GM23338 (cell line): ENCODE results near the gene EDDM13. TPM values are rescaled to one million over a fixed set of nuclear protein-coding genes. Genes with fewer than 3 reads are reported as not detected.
"Not testable (repeated sequence)": the region's sequence is repeated elsewhere in the genome, so short reads cannot be mapped to it uniquely, and the experiment has no call there.

Experiments used
- ATAC-seq: fragments of 200-7000 bp; cut with Tn5 transposase; 3 replicates; pipeline ENCODE4 v1.9.1; 2020
- DNase-seq: peaks from one replicate; pipeline ENCODE4 v3.0.0-alpha.2; 2015; ENCODE audit warnings: low spot score
- H2AFZ ChIP-seq: fragments of 200-600 bp; sonication (generic); 2 replicates; pipeline ENCODE4 v1.8.0; 2016; ENCODE audit warnings: antibody characterized with exemption, mild to moderate bottlenecking, moderate library complexity
- H3F3A ChIP-seq: fragments of 200-600 bp; sonication (generic); replicated peaks from 2 replicates; pipeline ENCODE4 v1.8.0; 2017; ENCODE audit warnings: antibody characterized with exemption, mixed run types, low read depth
- H3K27ac ChIP-seq: fragments of 200-600 bp; sonication (generic); 2 replicates; pipeline ENCODE4 v1.6.1; 2016; ENCODE audit warnings: low read depth
- H3K27me3 ChIP-seq: fragments of 200-600 bp; sonication (generic); 2 replicates; pipeline ENCODE4 v1.8.0; 2016; ENCODE audit warnings: mild to moderate bottlenecking, mixed run types, moderate library complexity; ENCODE audit not compliant: insufficient read depth
- H3K36me3 ChIP-seq: fragments of 200-600 bp; sonication (generic); 2 replicates; pipeline ENCODE4 v1.8.0; 2016; ENCODE audit warnings: mild to moderate bottlenecking; ENCODE audit not compliant: insufficient read depth
- H3K4me1 ChIP-seq: fragments of 200-600 bp; sonication (generic); 2 replicates; pipeline ENCODE4 v1.8.0; 2016; ENCODE audit warnings: mild to moderate bottlenecking, moderate library complexity; ENCODE audit not compliant: insufficient read depth
- H3K4me2 ChIP-seq: fragments of 200-600 bp; sonication (generic); 2 replicates; pipeline ENCODE4 v1.7.1; 2017; ENCODE audit warnings: mixed run types
- H3K4me3 ChIP-seq: fragments of 200-600 bp; sonication (generic); 2 replicates; pipeline ENCODE4 v1.6.1; 2016; ENCODE audit warnings: mixed run types
- H3K79me2 ChIP-seq: fragments of 200-600 bp; sonication (generic); replicated peaks from 2 replicates; pipeline ENCODE4 v1.8.0; 2017; ENCODE audit warnings: mild to moderate bottlenecking; ENCODE audit not compliant: insufficient read depth
- H3K9me2 ChIP-seq: fragments of 200-600 bp; sonication (generic); 2 replicates; pipeline ENCODE4 v1.8.0; 2017; ENCODE audit not compliant: insufficient read depth
- H4K20me1 ChIP-seq: fragments of 200-600 bp; sonication (generic); replicated peaks from 2 replicates; pipeline ENCODE4 v1.8.0; 2017; ENCODE audit warnings: mild to moderate bottlenecking; ENCODE audit not compliant: insufficient read depth
- H3K27ac Mint-ChIP-seq: 2 replicates; pipeline ENCODE4 v1.8.0; 2020; ENCODE audit warnings: inconsistent platforms, mild to moderate bottlenecking, moderate library complexity, mixed read lengths
- H3K27me3 Mint-ChIP-seq: 3 replicates; pipeline ENCODE4 v1.8.0; 2022; ENCODE audit warnings: low read depth, mild to moderate bottlenecking, moderate library complexity, mixed read lengths, inconsistent platforms; ENCODE audit not compliant: insufficient read depth, poor library complexity
- H3K36me3 Mint-ChIP-seq: 3 replicates; pipeline ENCODE4 v1.8.0; 2021; ENCODE audit warnings: low read depth, mild to moderate bottlenecking, inconsistent platforms, moderate library complexity, mixed read lengths
- H3K4me1 Mint-ChIP-seq: 3 replicates; pipeline ENCODE4 v1.8.0; 2020; ENCODE audit warnings: mild to moderate bottlenecking, inconsistent platforms, mixed read lengths
- H3K4me3 Mint-ChIP-seq: 3 replicates; pipeline ENCODE4 v1.8.0; 2021; ENCODE audit warnings: moderate library complexity, mild to moderate bottlenecking, inconsistent platforms, mixed read lengths
- H3K9me3 Mint-ChIP-seq: 3 replicates; pipeline ENCODE4 v1.8.0; 2020; ENCODE audit warnings: moderate library complexity, mild to moderate bottlenecking, inconsistent platforms, mixed read lengths
- CTCF ChIP-seq, 2 experiments: fragments of 200-600 bp in 1 of 2; sonication (generic) in 1 of 2; conservative IDR thresholded peaks; 2 replicates each; pipeline versions ENCODE4 v1.5.1 to v1.6.1; 2016 to 2017; ENCODE audit warnings: antibody characterized with exemption in 2 of 2, low read depth in 2 of 2, mild to moderate bottlenecking in 2 of 2, moderate library complexity in 1 of 2
- EZH2 ChIP-seq: fragments of 200-600 bp; sonication (generic); IDR thresholded peaks from one replicate; pipeline ENCODE4 v1.8.0; 2017; ENCODE audit warnings: antibody characterized with exemption, mild to moderate bottlenecking, low read depth; ENCODE audit not compliant: unreplicated experiment
- EZH2phosphoT487 ChIP-seq: fragments of 200-600 bp; sonication (generic); IDR thresholded peaks from one replicate; pipeline ENCODE4 v1.8.1; 2018; ENCODE audit warnings: antibody characterized with exemption; ENCODE audit not compliant: unreplicated experiment
- NANOG ChIP-seq: IDR thresholded peaks from 2 replicates; pipeline ENCODE4 v1.6.1; 2016; ENCODE audit warnings: antibody characterized with exemption, borderline replicate concordance
- POLR2AphosphoS5 ChIP-seq: IDR thresholded peaks from 2 replicates; pipeline ENCODE4 v1.6.1; 2016; ENCODE audit warnings: antibody characterized with exemption, low read depth
- REST ChIP-seq: IDR thresholded peaks from one replicate; pipeline ENCODE4 v1.6.1; 2018; ENCODE audit warnings: antibody characterized with exemption; ENCODE audit not compliant: unreplicated experiment
- STAT1 ChIP-seq: IDR thresholded peaks from one replicate; pipeline ENCODE4 v1.6.1; 2016; ENCODE audit warnings: antibody characterized with exemption; ENCODE audit not compliant: unreplicated experiment
- ZNF462 ChIP-seq: fragments of 250-450 bp; sonication (Bioruptor Pico); IDR thresholded peaks from 2 replicates; pipeline ENCODE4 v1.5.0; 2020; ENCODE audit warnings: mild to moderate bottlenecking, moderate library complexity
- polyA plus RNA-seq: library from polyadenylated mRNA; unstranded; fragments of >200 nt; fragmentation: Nextera tagmentation; extraction: Ambion mirVana; gene quantifications from 2 replicates; pipeline ENCODE4 v1.2.1, GENCODE V29; 2016
- total RNA-seq: library from RNA; depleted of rRNA; stranded (reverse); fragments of >200 nt; shearing (Covaris generic); gene quantifications from 2 replicates; pipeline ENCODE4 v1.2.3, GENCODE V29; 2014

Gene EDDM13
- total and polyA plus RNA-seq, 2 experiments from 2014 or later = 0.68 TPM; not detected in 1

- TF ChIP-seq REST (no peak), STAT1 (no peak)
These were observed 11.4 kb upstream of the EDDM13 start (continued) for GRCh38 chr19:56261145-56261544.

GRCh38 chr19:56261932-56262331 lies 10.6 kb upstream of the EDDM13 start:
- H3F3A ChIP-seq, H2AFZ ChIP-seq, H3K4me1 Mint-ChIP-seq, H4K20me1 ChIP-seq, H3K36me3 Mint-ChIP-seq, H3K9me2 ChIP-seq, DNase-seq, H3K4me3 ChIP-seq, H3K27me3 ChIP-seq, H3K27ac Mint-ChIP-seq, H3K36me3 ChIP-seq, H3K4me1 ChIP-seq, ATAC-seq, H3K27me3 Mint-ChIP-seq, H3K27ac ChIP-seq, H3K9me3 Mint-ChIP-seq, H3K4me3 Mint-ChIP-seq, H3K4me2 ChIP-seq, H3K79me2 ChIP-seq: not testable (repeated sequence)

GRCh38 chr19:56263319-56263718 lies 9.2 kb upstream of the EDDM13 start:
- Mint-ChIP-seq H3K27ac (no peak overlapping the region), H3K4me1 (no peaks in the 10 kb centered on the region), H3K4me3 (no peak overlapping the region), H3K9me3 (no peaks in the 10 kb centered on the region; the same call in 2 of the 3 replicates), H3K27me3 (peaks cover 4% of the 10 kb centered on the region), H3K36me3 (no peaks in the 10 kb centered on the region; the same call in 2 of the 3 replicates)
- no peak for DNase-seq
- Histone ChIP-seq H3F3A (no peaks in the 10 kb centered on the region), H3K27ac (no peak overlapping the region), H2AFZ (no peak overlapping the region), H3K36me3 (no peaks in the 10 kb centered on the region), H3K4me3 (no peak overlapping the region), H3K4me1 (no peaks in the 10 kb centered on the region), H3K9me2 (no peaks in the 10 kb centered on the region), H3K4me2 (no peak overlapping the region), H4K20me1 (no peaks in the 10 kb centered on the region), H3K27me3 (no peaks in the 10 kb centered on the region), H3K79me2 (no peaks in the 10 kb centered on the region)
- ATAC-seq = no peak
- TF ChIP-seq POLR2AphosphoS5 (no peak), ZNF462 (no peak), EZH2 (no peak), EZH2phosphoT487 (no peak), STAT1 (no peak), NANOG (no peak), CTCF (conservative IDR thresholded peaks at IDR 0.05; ENCODE audit: low read depth in 2 of 2) (no peak)
